Gastroesophageal sphincter (tissue), 4 donors: Measurements from ENCODE around the gene KRT32. TPM values are rescaled to one million over a fixed set of nuclear protein-coding genes. Genes with fewer than 3 reads are reported as not detected.
"Not testable (repeated sequence)": the region's sequence is repeated elsewhere in the genome, so short reads cannot be mapped to it uniquely, and the experiment has no call there.

Experiments
- ATAC-seq: fragments of 150-250 bp; one replicate; pipeline ENCODE4 v1.9.1; 2016; ENCODE audit warnings: mild to moderate bottlenecking, moderate library complexity
- H3K27ac ChIP-seq, 4 donors: fragments of 200-600 bp; sonication (generic) in 3 of 4; 1 replicate in 3 of 4; 2 replicates in 1 of 4; pipeline ENCODE4 v1.5.1; 2016 to 2019
- H3K27me3 ChIP-seq: fragments of 200-600 bp; sonication (generic); one replicate; pipeline ENCODE4 v1.5.1; 2019
- H3K36me3 ChIP-seq, 2 donors: fragments of 200-600 bp; sonication (generic); one replicate each; pipeline ENCODE4 v1.5.1; 2019; ENCODE audit warnings: control low read depth in 1 of 2
- H3K4me1 ChIP-seq, 3 donors: fragments of 200-600 bp; sonication (generic); 1 replicate in 2 of 3; 2 replicates in 1 of 3; pipeline ENCODE4 v1.5.1; 2016 to 2019; ENCODE audit warnings: control low read depth in 2 of 3
- H3K4me3 ChIP-seq, 2 donors: fragments of 200-600 bp; sonication (generic); one replicate each; pipeline ENCODE4 v1.5.1; 2019; ENCODE audit warnings: mild to moderate bottlenecking in 1 of 2, moderate library complexity in 1 of 2
- H3K9me3 ChIP-seq, 3 donors: fragments of 200-600 bp; sonication (generic); one replicate each; pipeline ENCODE4 v1.5.1; 2017 to 2019; ENCODE audit warnings: control low read depth in 2 of 3
- EP300 ChIP-seq: sonication (generic); formaldehyde crosslinking; IDR thresholded peaks from one replicate; pipeline ENCODE4 v1.6.1; 2017; ENCODE audit warnings: antibody characterized with exemption, mild to moderate bottlenecking
- POLR2A ChIP-seq, 2 donors: fragments of 450-650 bp; IDR thresholded peaks; one replicate each; pipeline ENCODE4 v1.6.1; 2017; ENCODE audit warnings: antibody characterized with exemption in 2 of 2, mild to moderate bottlenecking in 2 of 2, moderate library complexity in 1 of 2
- POLR2AphosphoS5 ChIP-seq: sonication (generic); formaldehyde crosslinking; IDR thresholded peaks from one replicate; pipeline ENCODE4 v1.6.1; 2017; ENCODE audit warnings: antibody characterized with exemption
- WGBS, 2 donors: methylation state at CpG; one replicate each; pipeline ENCODE4 v1.1.5; 2018; ENCODE audit warnings: low coverage in 1 of 2; 5-methylcytosine and 5-hydroxymethylcytosine counted together
- total RNA-seq, 4 donors: library from RNA; depleted of rRNA; stranded (reverse); fragments of >200 nt; gene quantifications; one replicate each; pipeline ENCODE4 v1.1.0, GENCODE V29; 2016
- TF ChIP-seq, protein P1 (sequence below), 4 experiments: fragments of 200-600 bp in 2 of 4; fragments of 450-650 bp in 2 of 4; sonication (generic) in 1 of 4; IDR thresholded peaks; one replicate each; pipeline ENCODE4 v1.5.1; 2017 to 2019; ENCODE audit warnings: antibody characterized with exemption in 4 of 4, mild to moderate bottlenecking in 2 of 4, moderate library complexity in 2 of 4

The KRT32 gene
- total RNA-seq, 4 donors from 2014 or later: 0.13 TPM; not detected in 3

DNA sequence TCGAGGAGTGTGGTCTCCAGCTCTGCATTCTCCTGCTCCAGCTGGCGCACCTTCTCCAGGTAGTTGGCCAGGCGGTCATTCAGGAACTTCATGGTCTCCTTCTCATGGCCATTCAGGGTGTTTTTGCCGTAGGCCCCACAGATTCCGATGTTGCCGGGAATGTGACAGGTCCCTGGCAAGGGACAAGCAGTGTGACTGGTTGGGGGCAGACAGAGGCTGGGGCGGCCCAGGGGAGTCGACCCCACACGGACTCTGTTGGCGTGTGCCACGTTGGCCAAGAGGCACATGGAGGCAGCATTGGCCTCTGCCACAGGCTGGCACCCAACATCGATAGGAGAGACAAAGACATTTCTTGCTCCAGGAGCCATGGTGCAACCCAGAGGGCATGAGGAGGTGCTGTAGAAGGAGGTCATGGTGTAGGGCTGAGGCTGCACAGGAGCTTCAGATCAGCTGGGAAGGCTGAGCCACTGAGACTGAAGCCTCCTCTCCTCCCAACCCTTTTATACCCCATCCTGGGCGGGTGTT, 43.0 kb downstream of the KRT32 start, which contains the start of gene KRT37:
TSS of gene KRT37 (minus strand) at position 475 of the 525 bp plus-strand sequence. CDS start at position 413, 62 bp downstream.
- no peaks in the 10 kb centered on the region for H3K9me3 ChIP-seq

DNA sequence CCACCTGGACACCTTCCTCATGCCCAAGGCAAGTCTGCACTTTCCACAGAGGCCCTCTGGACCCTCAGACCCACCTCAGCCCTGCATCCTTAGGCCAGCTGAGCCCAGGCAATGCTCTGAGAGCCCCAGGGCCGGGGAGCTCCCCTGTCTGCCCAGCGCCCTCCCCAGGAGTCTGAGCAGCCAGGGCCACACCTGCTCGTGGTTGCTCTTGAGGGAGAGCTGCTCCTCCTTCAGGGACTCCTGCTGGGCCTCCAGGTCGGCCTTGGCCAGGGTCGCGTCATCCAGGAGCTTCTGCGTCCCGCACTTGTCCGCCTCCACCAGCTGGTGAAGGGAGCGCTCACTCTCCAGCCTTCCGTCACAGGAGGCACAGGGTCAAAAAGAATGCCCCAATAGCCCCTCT, 44.6 kb downstream of the KRT32 start:
- H3K27ac ChIP-seq, H3K4me3 ChIP-seq, H3K36me3 ChIP-seq, H3K9me3 ChIP-seq, ATAC-seq, H3K27me3 ChIP-seq, H3K4me1 ChIP-seq: not testable (repeated sequence)
- WGBS, 2 donors: 97% methylated on average over 6 of the region's 11 CpGs; no CpG with 5 or more reads in 1 of the 2 donors

More for the DNA sequence above, 43.0 kb downstream of the KRT32 start, which contains the start of gene KRT37:
- H3K36me3 ChIP-seq: no peaks in the 10 kb centered on the region
- H3K27ac ChIP-seq: no peak within 1 kb of the TSS
- H3K4me1 ChIP-seq: no peaks in the 10 kb centered on the region
- no peaks in the 10 kb centered on the region for H3K27me3 ChIP-seq
- no peak for TF ChIP-seq POLR2A (IDR thresholded peaks at IDR 0.05)
- TF ChIP-seq EP300: no peak
- TF ChIP-seq, protein P1, sequence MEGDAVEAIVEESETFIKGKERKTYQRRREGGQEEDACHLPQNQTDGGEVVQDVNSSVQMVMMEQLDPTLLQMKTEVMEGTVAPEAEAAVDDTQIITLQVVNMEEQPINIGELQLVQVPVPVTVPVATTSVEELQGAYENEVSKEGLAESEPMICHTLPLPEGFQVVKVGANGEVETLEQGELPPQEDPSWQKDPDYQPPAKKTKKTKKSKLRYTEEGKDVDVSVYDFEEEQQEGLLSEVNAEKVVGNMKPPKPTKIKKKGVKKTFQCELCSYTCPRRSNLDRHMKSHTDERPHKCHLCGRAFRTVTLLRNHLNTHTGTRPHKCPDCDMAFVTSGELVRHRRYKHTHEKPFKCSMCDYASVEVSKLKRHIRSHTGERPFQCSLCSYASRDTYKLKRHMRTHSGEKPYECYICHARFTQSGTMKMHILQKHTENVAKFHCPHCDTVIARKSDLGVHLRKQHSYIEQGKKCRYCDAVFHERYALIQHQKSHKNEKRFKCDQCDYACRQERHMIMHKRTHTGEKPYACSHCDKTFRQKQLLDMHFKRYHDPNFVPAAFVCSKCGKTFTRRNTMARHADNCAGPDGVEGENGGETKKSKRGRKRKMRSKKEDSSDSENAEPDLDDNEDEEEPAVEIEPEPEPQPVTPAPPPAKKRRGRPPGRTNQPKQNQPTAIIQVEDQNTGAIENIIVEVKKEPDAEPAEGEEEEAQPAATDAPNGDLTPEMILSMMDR (IDR thresholded peaks at IDR 0.05): no peak
- no peak for TF ChIP-seq POLR2AphosphoS5
- ATAC-seq: no peak
- 92 to 100% methylated on average over 2 of the region's 13 CpGs for WGBS, 2 donors
- no peak within 1 kb of the TSS for H3K4me3 ChIP-seq

DNA sequence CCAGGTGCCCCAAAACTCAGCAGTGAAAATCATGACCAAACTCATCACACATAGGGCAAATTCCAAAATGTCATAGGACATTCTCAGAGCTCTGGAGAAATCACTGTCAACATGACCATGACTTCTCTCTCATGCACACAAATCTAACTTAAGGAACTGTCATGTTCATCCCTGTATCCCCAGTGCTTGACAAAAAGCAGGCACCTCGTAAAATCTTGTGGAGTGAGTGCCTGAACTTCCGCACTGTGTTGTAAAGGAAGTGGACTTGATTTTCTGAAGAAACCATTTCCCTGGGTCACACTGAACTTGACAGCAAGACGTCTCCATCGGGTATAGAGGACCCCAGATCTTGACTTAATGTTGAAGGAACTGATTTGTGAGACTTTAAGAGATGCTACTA, 45.6 kb downstream of the KRT32 start:
- Histone ChIP-seq H3K4me1 (peaks cover 0 to 12% (median 3%) of the 10 kb centered on the region in 3 donors), H3K27me3 (no peaks in the 10 kb centered on the region), H3K9me3 (no peaks in the 10 kb centered on the region), H3K4me3 (no peak overlapping the region), H3K27ac (no peak overlapping the region), H3K36me3 (no peaks in the 10 kb centered on the region)
- WGBS, 2 donors: 58 to 77% methylated on average over 4 of the region's 4 CpGs
- no peak for ATAC-seq
- TF ChIP-seq, protein P1 (IDR thresholded peaks at IDR 0.05): no peak
- TF ChIP-seq POLR2A (IDR thresholded peaks at IDR 0.05): no peak

DNA sequence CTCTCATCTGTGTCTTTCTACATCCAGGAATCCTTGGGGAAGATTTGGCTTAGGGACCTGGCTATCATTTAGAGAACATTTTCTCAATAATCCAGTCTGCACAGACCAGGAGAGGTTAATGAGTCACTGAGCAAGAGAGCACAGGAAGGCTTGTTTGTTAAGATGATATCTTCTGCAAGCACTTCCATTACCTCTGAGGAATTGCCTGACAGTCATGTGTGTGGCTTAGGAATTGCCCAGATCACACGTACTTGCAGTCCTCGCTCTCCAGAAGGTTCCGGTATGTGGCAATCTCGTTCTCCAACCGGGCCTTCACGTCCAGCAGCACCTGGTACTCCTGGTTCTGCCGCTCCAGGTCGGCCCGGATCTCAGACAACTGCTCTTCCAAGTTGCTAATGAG, 46.1 kb downstream of the KRT32 start:
- H3K27me3 ChIP-seq: no peaks in the 10 kb centered on the region
- H3K36me3 ChIP-seq: no peaks in the 10 kb centered on the region
- ATAC-seq: no peak
- WGBS, 2 donors: no CpG with 5 or more reads among the region's 9 CpGs
- H3K27ac ChIP-seq: no peak overlapping the region
- peaks cover 0 to 17% (median 7%) of the 10 kb centered on the region in 3 donors for H3K4me1 ChIP-seq
- TF ChIP-seq, protein P1 (IDR thresholded peaks at IDR 0.05): no peak
- TF ChIP-seq EP300 (no peak), POLR2A (IDR thresholded peaks at IDR 0.05) (no peak), POLR2AphosphoS5 (no peak)
- H3K9me3 ChIP-seq: no peaks in the 10 kb centered on the region
- H3K4me3 ChIP-seq: no peak overlapping the region

DNA sequence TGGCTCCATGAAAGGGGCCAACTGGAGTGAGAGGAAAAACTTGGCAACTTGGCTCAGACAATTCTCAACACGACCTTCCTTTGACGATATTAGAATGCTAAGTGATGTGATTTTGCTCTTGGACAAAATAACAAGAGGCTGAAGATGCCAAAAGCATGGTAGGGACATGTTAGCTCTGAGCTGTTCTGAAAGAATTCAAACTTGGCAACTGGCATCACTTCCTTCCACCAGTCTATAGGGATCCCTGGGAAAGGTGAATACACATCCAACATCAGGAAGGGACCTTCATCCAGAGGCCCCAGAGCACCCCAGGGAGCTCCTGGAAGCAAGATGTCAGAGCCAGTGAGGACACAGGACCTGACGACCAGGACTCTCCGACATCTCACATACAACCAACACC, 47.1 kb downstream of the KRT32 start:
- Histone ChIP-seq H3K4me1 (peaks cover 0 to 24% (median 10%) of the 10 kb centered on the region in 3 donors), H3K27ac (no peak overlapping the region), H3K4me3 (no peak overlapping the region), H3K9me3 (no peaks in the 10 kb centered on the region), H3K27me3 (no peaks in the 10 kb centered on the region), H3K36me3 (no peaks in the 10 kb centered on the region)
- WGBS, 2 donors: 19 to 58% methylated on average over 2 to 3 of the region's 4 CpGs
- no peak for ATAC-seq
- TF ChIP-seq POLR2A (IDR thresholded peaks at IDR 0.05) (no peak), EP300 (no peak), POLR2AphosphoS5 (no peak)
- TF ChIP-seq, protein P1 (IDR thresholded peaks at IDR 0.05): no peak
